Ovary (tissue), 3 donors: ENCODE results near the gene CPPED1.

Source experiments
- CTCF ChIP-seq, 3 donors: fragments of 450-650 bp in 2 of 3; fragments of 200-600 bp in 1 of 3; IDR thresholded peaks; one replicate each; pipeline versions ENCODE4 v1.5.1 to v1.8.0; 2016 to 2022; ENCODE audit warnings: antibody characterized with exemption in 3 of 3, mild to moderate bottlenecking in 1 of 3
- EP300 ChIP-seq: sonication (generic); formaldehyde crosslinking; IDR thresholded peaks from one replicate; pipeline ENCODE4 v1.6.1; 2017; ENCODE audit warnings: antibody characterized with exemption
- POLR2A ChIP-seq: fragments of 450-650 bp; IDR thresholded peaks from one replicate; pipeline ENCODE4 v1.6.1; 2017; ENCODE audit warnings: antibody characterized with exemption, mild to moderate bottlenecking, moderate library complexity
- donor health status: DM: no; HTN: no; CAD: no.

DNA sequence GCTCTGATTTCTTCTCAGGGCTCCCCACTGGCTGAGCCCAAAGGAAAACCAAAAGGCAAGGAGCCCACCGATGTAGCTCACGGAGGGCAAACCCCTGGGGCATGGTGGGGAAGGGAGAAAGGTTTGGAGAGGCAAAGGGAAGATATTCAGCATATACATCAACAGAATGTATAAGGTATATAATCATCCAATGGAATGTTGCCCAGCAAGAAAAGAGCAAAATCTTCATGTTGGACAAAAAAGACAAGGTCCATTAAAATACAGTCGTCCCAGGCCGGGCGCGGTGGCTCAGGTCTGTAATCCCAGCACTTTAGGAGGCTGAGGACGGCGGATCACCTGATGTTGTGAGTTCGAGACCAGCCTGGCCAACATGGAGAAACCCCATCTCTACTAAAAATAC lies 1.6 kb downstream of the CPPED1 start:
- no peak for TF ChIP-seq CTCF (IDR thresholded peaks at IDR 0.05)
- TF ChIP-seq POLR2A, result no peak
- TF ChIP-seq EP300, result no peak
